ENCODE measurements around the gene SMG9. TPM values are rescaled to one million over a fixed set of nuclear protein-coding genes. Genes with fewer than 3 reads are reported as not detected.

SMG9 gene
- total RNA-seq, 2 donors from 2014 or later, result 22.9 to 45.1 TPM

- 25% methylated on average over 4 of the region's 4 CpGs for WGBS
- H3K27ac ChIP-seq, result peak overlapping the region in 1 of 2 donors; percentile 31
- intact Hi-C loops (cut with DNase I), result loop anchor here (2.0 kb wide), 1 partner anchor 40 kb away; no protein-coding TSS in a partner anchor
These were observed 29.6 kb upstream of the SMG9 start for GRCh38 chr19:43784241-43784980.

GRCh38 chr19:43783636-43784035 lies 28.9 kb upstream of the SMG9 start:
- Histone ChIP-seq H3K4me1 (replicated peaks) (no peaks in the 10 kb centered on the region), H3K27ac (no peak overlapping the region), H3K27me3 (replicated peaks; ENCODE audit: insufficient read depth) (no peaks in the 10 kb centered on the region), H3K36me3 (no peaks in the 10 kb centered on the region), H3K4me3 (no peak overlapping the region), H3K9me3 (no peaks in the 10 kb centered on the region)
- DNase-seq (ENCODE audit: low spot score), result no peak
- TF ChIP-seq POLR2A (IDR thresholded peaks at IDR 0.05) (no peak), CTCF (IDR thresholded peaks at IDR 0.05) (no peak)
- intact Hi-C loops (cut with DNase I), result loop anchor here (2.0 kb wide), 1 partner anchor 39 kb away; no protein-coding TSS in a partner anchor
- WGBS, result 95% methylated on average over 8 of the region's 8 CpGs

More at GRCh38 chr19:43784241-43784980, 29.6 kb upstream of the SMG9 start:
- Histone ChIP-seq H3K9me3 (no peaks in the 10 kb centered on the region), H3K36me3 (no peaks in the 10 kb centered on the region), H3K4me3 (no peak overlapping the region), H3K27me3 (replicated peaks; ENCODE audit: insufficient read depth) (no peaks in the 10 kb centered on the region), H3K4me1 (replicated peaks) (no peaks in the 10 kb centered on the region)
- no peak for DNase-seq (ENCODE audit: low spot score)
- TF ChIP-seq CTCF (IDR thresholded peaks at IDR 0.05), result no peak
- peak; percentile 10 for TF ChIP-seq POLR2A (IDR thresholded peaks at IDR 0.05)

- TF ChIP-seq POLR2AphosphoS5 (IDR thresholded peaks at IDR 0.05) (no peak), CTCF (IDR thresholded peaks at IDR 0.05) (no peak), POLR2A (IDR thresholded peaks at IDR 0.05) (no peak)
- Histone ChIP-seq H3K9me3 (no peaks in the 10 kb centered on the region), H3K4me1 (replicated peaks) (peaks cover 3% of the 10 kb centered on the region), H3K4me3 (no peak overlapping the region), H3K36me3 (no peaks in the 10 kb centered on the region), H3K27ac (no peak overlapping the region), H3K27me3 (replicated peaks; ENCODE audit: insufficient read depth) (no peaks in the 10 kb centered on the region)
- DNase-seq (ENCODE audit: low spot score), result no peak
- 38% methylated on average over 24 of the region's 24 CpGs for WGBS
- intact Hi-C loops (cut with DNase I), result no loop called here
These were observed 28.0 kb upstream of the SMG9 start for GRCh38 chr19:43782689-43783231.

GRCh38 chr19:43782311-43782660 lies 27.5 kb upstream of the SMG9 start:
- WGBS, result 58% methylated on average over 8 of the region's 8 CpGs
- Histone ChIP-seq H3K4me1 (replicated peaks) (peaks cover 3% of the 10 kb centered on the region), H3K4me3 (no peak overlapping the region), H3K27ac (no peak overlapping the region), H3K27me3 (replicated peaks; ENCODE audit: insufficient read depth) (no peaks in the 10 kb centered on the region), H3K36me3 (no peaks in the 10 kb centered on the region), H3K9me3 (no peaks in the 10 kb centered on the region)
- TF ChIP-seq POLR2A (IDR thresholded peaks at IDR 0.05), result no peak
- no peak for TF ChIP-seq POLR2AphosphoS5 (IDR thresholded peaks at IDR 0.05)
- no peak for TF ChIP-seq CTCF (IDR thresholded peaks at IDR 0.05)
- DNase-seq (ENCODE audit: low spot score), result no peak
- intact Hi-C loops (cut with DNase I), result no loop called here
